K562 (cell line): ENCODE measurements around the gene STRA8. TPM values are rescaled to one million over a fixed set of nuclear protein-coding genes. Genes with fewer than 3 reads are reported as not detected.

Source experiments
- ATAC-seq: fragments of 200-7000 bp; cut with Tn5 transposase; 3 replicates; pipeline ENCODE4 v1.9.1; 2020; ENCODE audit warnings: moderate library complexity
- BruUV-seq: library from RNA; stranded (reverse); fragments of 400-500 nt; replicated peaks from 2 replicates; lab custom pipeline; 2021; lab: Mats Ljungman, UMichigan
- CTCF ChIA-PET: fragments of 300-600 bp; formaldehyde crosslinking; extraction: SDS; loops from one replicate; lab custom pipeline; 2021; ENCODE audit warnings: low intra/inter-chr PET ratio; lab: Yijun Ruan, JAX
- POLR2A ChIA-PET: fragments of 300-600, 350-650 bp; sonication (Branson Sonifier 250); formaldehyde crosslinking; extraction: SDS; loops from one replicate; lab custom pipeline; 2021; ENCODE audit warnings: antibody characterized with exemption, inconsistent platforms; lab: Yijun Ruan, JAX
- DNase-seq, 4 experiments: peaks; one replicate each; pipeline versions ENCODE4 v3.0.0 to v3.0.0-alpha.2; 2011 to 2018; ENCODE audit warnings: low spot score in 3 of 4, mixed read lengths in 3 of 4; ENCODE audit errors: extremely low read depth in 1 of 4
- FAIRE-seq: peaks from 2 replicates; lab custom pipeline; 2011; peaks lifted over from hg19 to GRCh38; lab: Jason Lieb, UNC
- H2AFZ ChIP-seq: 2 replicates; pipeline ENCODE4 v1.6.0; 2011; ENCODE audit warnings: low read depth, low read length, control low read depth, inconsistent platforms
- H3K27ac ChIP-seq: fragments of 200-600 bp; 3 replicates; pipeline ENCODE4 v1.8.0; 2011; ENCODE audit warnings: low read depth, mild to moderate bottlenecking, control low read depth, inconsistent platforms, low read length, moderate library complexity, mixed read lengths; ENCODE audit errors: extremely low read depth
- H3K27me3 ChIP-seq, 2 experiments: fragments of 300-600 bp in 1 of 2; 2 replicates in 1 of 2; 3 replicates in 1 of 2; pipeline versions ENCODE4 v1.6.0 to v1.8.0; 2011; ENCODE audit warnings: inconsistent platforms in 2 of 2, low read length in 2 of 2, mild to moderate bottlenecking in 1 of 2, mixed read lengths in 1 of 2, moderate library complexity in 1 of 2; ENCODE audit not compliant: control insufficient read depth in 2 of 2, insufficient read depth in 2 of 2
- H3K36me3 ChIP-seq: fragments of 300-600 bp; 3 replicates; pipeline ENCODE4 v1.8.0; 2011; ENCODE audit warnings: mild to moderate bottlenecking, low read length, inconsistent platforms; ENCODE audit not compliant: control insufficient read depth, insufficient read depth
- H3K4me1 ChIP-seq, 2 experiments: fragments of 200-600 bp in 1 of 2; replicated peaks in 1 of 2; 2 replicates in 1 of 2; 3 replicates in 1 of 2; pipeline versions ENCODE4 v1.5.1 to v1.8.0; 2011; ENCODE audit warnings: inconsistent platforms in 2 of 2, low read length in 2 of 2, mild to moderate bottlenecking in 1 of 2, mixed read lengths in 1 of 2, moderate library complexity in 1 of 2; ENCODE audit not compliant: control insufficient read depth in 2 of 2, insufficient read depth in 2 of 2
- H3K4me2 ChIP-seq: 2 replicates; pipeline ENCODE4 v1.6.1; 2011; ENCODE audit warnings: low read length, control low read depth, inconsistent platforms, mixed read lengths; ENCODE audit not compliant: insufficient read depth
- H3K4me3 ChIP-seq: fragments of 200-600 bp; sonication (generic), shearing (Covaris generic); 2 replicates; pipeline ENCODE4 v1.5.1; 2016; ENCODE audit warnings: control low read depth, inconsistent platforms
- H3K79me2 ChIP-seq: fragments of 200-600 bp; 3 replicates; pipeline ENCODE4 v1.8.0; 2011; ENCODE audit warnings: low read length, inconsistent platforms; ENCODE audit not compliant: control insufficient read depth, insufficient read depth
- H3K9ac ChIP-seq, 2 experiments: 2 replicates each; pipeline versions ENCODE4 v1.6.0 to v1.6.1; 2011; ENCODE audit warnings: low read depth in 2 of 2, low read length in 2 of 2, control low read depth in 1 of 2, inconsistent platforms in 1 of 2, mild to moderate bottlenecking in 1 of 2, mixed read lengths in 1 of 2; ENCODE audit not compliant: insufficient read depth in 1 of 2
- H3K9me1 ChIP-seq: one replicate; pipeline ENCODE4 v1.6.0; 2011; ENCODE audit warnings: inconsistent platforms, mild to moderate bottlenecking, low read length, moderate library complexity; ENCODE audit not compliant: control insufficient read depth, insufficient read depth
- H3K9me3 ChIP-seq: replicated peaks from 2 replicates; pipeline ENCODE4 v1.5.1; 2011; ENCODE audit warnings: low read depth, low read length, inconsistent platforms; ENCODE audit not compliant: control insufficient read depth, insufficient read depth
- H4K20me1 ChIP-seq: replicated peaks from 2 replicates; pipeline ENCODE4 v1.6.1; 2011; ENCODE audit warnings: low read length, inconsistent platforms, mixed read lengths; ENCODE audit not compliant: control insufficient read depth, insufficient read depth
- ARID4B ChIP-seq: sonication (generic); formaldehyde crosslinking; IDR thresholded peaks from 2 replicates; pipeline ENCODE4 v1.8.0; 2022; ENCODE audit warnings: mild to moderate bottlenecking, missing genetic modification reagents
- ZNF124 ChIP-seq: sonication (generic); formaldehyde crosslinking; IDR thresholded peaks from 2 replicates; pipeline ENCODE4 v1.8.1; 2022; ENCODE audit warnings: missing genetic modification reagents
- WGBS: fragments of 100-300 bp; shearing (Covaris generic); methylation state at CpG from one replicate; pipeline ENCODE4 v1.1.6; 2016; ENCODE audit warnings: low coverage, mixed read lengths; ENCODE audit not compliant: insufficient coverage; ENCODE audit errors: missing lambda C conversion rate; 5-methylcytosine and 5-hydroxymethylcytosine counted together
- in situ Hi-C: fragments of 300-500 bp; cut with MboI; formaldehyde crosslinking; loops from 4 replicates; pipeline ENCODE4 v1.15.0; 2018; ENCODE audit warnings: inconsistent platforms, mixed read lengths
- intact Hi-C: fragments of 100-400 bp; cut with micrococcal nuclease; formaldehyde crosslinking; loops from 2 replicates; pipeline ENCODE4 v1.14.2; 2022
- polyA plus RNA-seq, 8 experiments: library from polyadenylated mRNA; depleted of rRNA in 4 of 8; stranded (reverse) in 5 of 8; unstranded in 3 of 8; fragments of >200 nt; fragmentation: Nextera tagmentation in 2 of 8; fragmentation: Illumina TruSeq in 1 of 8; extraction: Ambion mirVana in 2 of 8; extraction: Trizol in 1 of 8; gene quantifications; 2 replicates each; pipeline versions ENCODE4 v1.2.1 to v1.2.3, GENCODE V29; 2011 to 2014; ENCODE audit warnings: inconsistent platforms in 1 of 8, missing spikeins in 1 of 8
- total RNA-seq, 7 experiments: library from RNA; depleted of rRNA in 6 of 7; stranded (reverse); fragments of >200 nt in 6 of 7; fragmentation: Illumina TruSeq in 2 of 7; extraction: Trizol in 2 of 7; gene quantifications; 2 replicates each; pipeline versions ENCODE4 v1.2.1 to v1.2.3, GENCODE V29; 2011 to 2021; ENCODE audit warnings: low replicate concordance in 1 of 7

Gene STRA8
- total and polyA plus RNA-seq, 9 of the 15 experiments (the other 6 are each of a cell fraction or from before 2014, with no cell fraction given) = not detected

GRCh38 chr7:135246191-135246825 lies 12.7 kb downstream of the STRA8 start:
- BruUV-seq = no TSS peak

More at GRCh38 chr7:135246191-135246825, 12.7 kb downstream of the STRA8 start:
- no peaks in the 10 kb centered on the region for H3K9me1 ChIP-seq
- FAIRE-seq (no peak), ATAC-seq (no peak), DNase-seq (no peak)
- H3K4me3 ChIP-seq = no peak overlapping the region
- no peaks in the 10 kb centered on the region for H4K20me1 ChIP-seq
- in situ Hi-C loops = no loop called here
- H3K27ac ChIP-seq = no peak overlapping the region
- WGBS = 33% methylated on average over 40 of the region's 43 CpGs
- no peak overlapping the region for H3K4me2 ChIP-seq
- intact Hi-C loops = no loop called here
- H2AFZ ChIP-seq = no peak overlapping the region; the same call in 1 of the 2 replicates
- CTCF ChIA-PET = no interaction called here
- H3K79me2 ChIP-seq = no peaks in the 10 kb centered on the region
- peaks cover 5 to 31% of the 10 kb centered on the region in 2 experiments; a peak in 2 of 5 replicates for H3K27me3 ChIP-seq
- peaks cover 0 to 10% of the 10 kb centered on the region in 2 experiments; a peak in 2 of 5 replicates for H3K4me1 ChIP-seq
- POLR2A ChIA-PET = interaction anchor here (0.6 to 1.3 kb wide), 3 partner anchors 11 to 296 kb away, joined by 3 to 5 read pairs (median 3); no protein-coding TSS in a partner anchor
- 0 out of 2 replicates have a peak, but pooled peaks have one; percentile 28 for TF ChIP-seq ARID4B (CRISPR knock-in tag)
- TF ChIP-seq ZNF124 (CRISPR knock-in tag) = no peak
- H3K9me3 ChIP-seq = no peaks in the 10 kb centered on the region
- H3K9ac ChIP-seq = peak overlapping the region in 1 of 2 experiments; percentile 17; a peak in 1 of 4 replicates
- H3K36me3 ChIP-seq = no peaks in the 10 kb centered on the region
